8988T (cell line): ENCODE data around the gene GLI1.

Source experiments
- DNase-seq: peaks from one replicate; pipeline ENCODE4 v3.0.0; 2011

GLI1 gene

GRCh38 chr12:57461917-57462250, 2.3 kb downstream of the GLI1 start:
- no peak for DNase-seq

DNA sequence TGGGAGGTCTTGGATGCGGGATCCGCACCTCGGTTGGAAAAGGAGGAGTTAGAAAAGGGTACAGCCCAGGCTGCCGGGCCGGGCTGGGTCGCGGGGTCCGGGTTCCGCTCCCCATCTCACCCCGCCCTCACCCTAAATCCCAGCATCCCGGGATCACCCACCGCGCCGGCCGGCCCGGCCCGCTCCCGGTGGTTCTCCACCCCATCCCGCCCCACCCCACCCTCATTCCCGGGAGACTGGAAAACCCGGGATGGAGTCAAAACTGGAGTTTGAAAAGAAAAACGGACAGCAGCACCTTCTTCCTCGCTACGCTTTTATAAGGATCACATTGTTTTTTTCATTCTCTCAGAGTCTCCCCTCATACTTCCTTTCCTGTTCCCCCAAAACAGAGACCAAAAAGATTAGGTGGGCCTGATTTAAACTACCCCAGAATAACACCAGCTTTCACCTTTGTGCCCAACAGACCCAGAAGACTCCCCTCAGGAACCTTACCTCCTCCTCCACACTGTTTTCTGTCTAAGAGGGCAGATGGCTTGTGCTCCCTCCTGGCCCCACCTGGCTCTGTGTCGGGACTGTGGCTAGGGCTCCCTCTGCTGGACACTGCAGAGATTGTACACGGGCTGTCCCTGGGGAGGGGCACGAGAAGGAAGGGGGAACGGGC, 2.8 kb downstream of the GLI1 start:
- DNase-seq = peak; percentile 95

- no peak for DNase-seq
Observed at GRCh38 chr12:57462912-57463253, 3.3 kb downstream of the GLI1 start.

- no peak for DNase-seq
Observed at GRCh38 chr12:57464569-57464968, 5.0 kb downstream of the GLI1 start.

DNA sequence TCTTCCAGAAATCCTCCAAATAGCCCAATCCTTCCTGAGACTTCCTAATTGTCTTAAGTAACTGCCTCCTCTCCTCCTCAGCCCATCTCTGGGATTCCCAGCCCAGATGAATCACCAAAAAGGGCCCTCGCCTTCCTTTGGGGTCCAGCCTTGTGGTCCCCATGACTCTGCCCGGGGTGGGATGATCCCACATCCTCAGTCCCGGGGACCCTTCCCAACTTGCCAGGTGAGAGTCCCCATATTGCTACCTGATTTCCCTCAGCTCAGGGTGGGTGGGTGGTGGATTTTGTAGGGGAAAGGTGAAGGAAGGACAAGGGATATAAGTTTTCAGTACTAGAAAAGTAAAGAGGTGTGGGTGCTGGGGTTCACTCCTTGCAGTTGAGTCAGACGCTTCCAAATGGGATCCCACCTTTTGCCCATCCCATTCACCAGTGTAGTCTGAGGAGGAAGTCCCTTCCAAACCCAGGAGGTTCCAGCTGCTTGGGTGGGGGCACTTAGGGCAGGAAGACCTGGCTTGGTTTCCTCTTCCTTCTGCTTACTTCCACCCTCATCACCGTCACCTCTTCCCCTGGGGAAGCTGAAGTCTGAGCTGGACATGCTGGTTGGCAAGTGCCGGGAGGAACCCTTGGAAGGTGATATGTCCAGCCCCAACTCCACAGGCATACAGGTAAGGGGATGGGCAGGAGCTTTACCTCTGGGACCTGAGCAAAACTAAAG, 5.6 kb downstream of the GLI1 start:
- no peak for DNase-seq

DNA sequence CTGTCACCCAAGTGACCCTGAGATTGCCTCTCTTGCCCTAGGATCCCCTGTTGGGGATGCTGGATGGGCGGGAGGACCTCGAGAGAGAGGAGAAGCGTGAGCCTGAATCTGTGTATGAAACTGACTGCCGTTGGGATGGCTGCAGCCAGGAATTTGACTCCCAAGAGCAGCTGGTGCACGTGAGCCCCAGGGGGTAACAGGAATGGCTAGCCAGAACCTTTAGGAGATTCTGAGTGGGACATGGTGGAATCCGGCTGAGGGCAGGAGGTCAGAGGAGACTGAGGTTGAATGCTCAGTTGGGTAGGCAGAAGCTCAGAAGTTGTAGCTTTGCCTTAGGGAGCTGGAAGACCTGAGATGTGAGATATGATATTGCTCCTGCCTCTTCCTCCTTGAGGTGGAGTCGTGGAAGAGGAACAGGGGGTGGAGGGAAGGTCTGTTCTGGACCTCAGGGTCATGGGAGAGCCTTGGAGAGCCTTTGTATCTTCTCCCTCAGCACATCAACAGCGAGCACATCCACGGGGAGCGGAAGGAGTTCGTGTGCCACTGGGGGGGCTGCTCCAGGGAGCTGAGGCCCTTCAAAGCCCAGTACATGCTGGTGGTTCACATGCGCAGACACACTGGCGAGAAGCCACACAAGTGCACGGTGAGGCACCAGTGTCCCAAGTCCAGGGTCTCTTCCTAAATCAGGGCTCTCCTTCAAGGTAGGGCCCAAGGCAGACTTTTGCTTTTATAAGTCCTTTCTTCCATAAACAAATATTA, 6.3 kb downstream of the GLI1 start:
- DNase-seq = no peak

- no peak for DNase-seq
Observed at GRCh38 chr12:57467212-57467874, 7.8 kb downstream of the GLI1 start.

GRCh38 chr12:57467915-57468314, 8.3 kb downstream of the GLI1 start:
- DNase-seq = no peak

DNA sequence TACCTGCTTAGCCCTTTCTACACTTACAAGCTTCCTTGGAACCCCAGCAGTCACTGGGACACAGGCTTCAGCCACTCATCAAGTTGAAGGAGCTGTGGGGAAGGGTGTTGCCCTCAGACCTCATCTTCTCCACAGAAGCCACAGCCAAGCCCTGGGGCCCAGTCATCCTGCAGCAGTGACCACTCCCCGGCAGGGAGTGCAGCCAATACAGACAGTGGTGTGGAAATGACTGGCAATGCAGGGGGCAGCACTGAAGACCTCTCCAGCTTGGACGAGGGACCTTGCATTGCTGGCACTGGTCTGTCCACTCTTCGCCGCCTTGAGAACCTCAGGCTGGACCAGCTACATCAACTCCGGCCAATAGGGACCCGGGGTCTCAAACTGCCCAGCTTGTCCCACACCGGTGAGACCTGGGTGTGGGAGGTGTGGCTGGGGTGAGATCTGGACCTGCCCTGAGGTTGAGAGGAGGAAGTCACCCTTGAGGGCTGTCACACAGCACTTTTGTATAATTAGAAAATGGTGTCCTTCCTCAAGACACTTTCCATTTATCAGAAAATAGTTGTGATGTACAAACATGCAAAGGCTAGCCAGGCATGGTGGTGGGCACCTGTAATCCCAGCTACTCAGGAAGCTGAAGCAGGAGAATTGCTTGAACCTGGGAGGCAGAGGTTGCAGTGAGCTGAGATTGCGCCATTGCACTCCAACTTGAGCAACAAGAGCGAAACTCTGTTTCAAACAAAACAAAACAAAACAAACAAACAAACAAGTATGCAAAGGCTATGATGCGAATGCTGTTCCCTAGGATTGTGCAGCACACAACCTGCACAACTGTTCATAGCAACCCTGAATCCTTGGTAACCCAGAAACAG, 9.9 kb downstream of the GLI1 start:
- DNase-seq = no peak

DNA sequence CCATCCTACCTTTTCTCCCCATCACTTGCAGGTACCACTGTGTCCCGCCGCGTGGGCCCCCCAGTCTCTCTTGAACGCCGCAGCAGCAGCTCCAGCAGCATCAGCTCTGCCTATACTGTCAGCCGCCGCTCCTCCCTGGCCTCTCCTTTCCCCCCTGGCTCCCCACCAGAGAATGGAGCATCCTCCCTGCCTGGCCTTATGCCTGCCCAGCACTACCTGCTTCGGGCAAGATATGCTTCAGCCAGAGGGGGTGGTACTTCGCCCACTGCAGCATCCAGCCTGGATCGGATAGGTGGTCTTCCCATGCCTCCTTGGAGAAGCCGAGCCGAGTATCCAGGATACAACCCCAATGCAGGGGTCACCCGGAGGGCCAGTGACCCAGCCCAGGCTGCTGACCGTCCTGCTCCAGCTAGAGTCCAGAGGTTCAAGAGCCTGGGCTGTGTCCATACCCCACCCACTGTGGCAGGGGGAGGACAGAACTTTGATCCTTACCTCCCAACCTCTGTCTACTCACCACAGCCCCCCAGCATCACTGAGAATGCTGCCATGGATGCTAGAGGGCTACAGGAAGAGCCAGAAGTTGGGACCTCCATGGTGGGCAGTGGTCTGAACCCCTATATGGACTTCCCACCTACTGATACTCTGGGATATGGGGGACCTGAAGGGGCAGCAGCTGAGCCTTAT, 10.8 kb downstream of the GLI1 start:
- DNase-seq = no peak

- DNase-seq = no peak
Observed at GRCh38 chr12:57470970-57471656, 11.5 kb downstream of the GLI1 start.

- no peak for DNase-seq
Observed at GRCh38 chr12:57471661-57472060, 12.1 kb downstream of the GLI1 start.

GRCh38 chr12:57472391-57472790, 12.8 kb downstream of the GLI1 start:
- no peak for DNase-seq

DNA sequence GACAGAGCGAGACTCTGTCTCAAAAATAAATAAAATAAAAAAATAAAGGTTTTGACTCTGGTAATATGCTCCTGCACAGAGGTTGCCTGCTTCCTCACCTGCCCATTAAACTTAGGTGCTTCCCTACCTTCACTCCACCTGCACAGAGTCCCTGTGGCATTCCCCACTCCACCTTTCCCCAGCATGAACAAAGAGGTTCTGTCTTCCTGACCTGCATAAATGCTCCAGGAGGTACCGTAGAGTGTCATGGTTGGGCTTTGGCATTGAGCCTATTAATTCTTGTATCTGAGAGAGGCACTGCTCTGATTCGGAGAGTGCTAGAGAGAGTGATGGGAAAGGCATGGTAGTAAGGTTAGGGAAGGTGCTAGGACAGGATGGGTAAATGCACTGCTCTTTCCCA, 13.8 kb downstream of the GLI1 start:
- no peak for DNase-seq

- no peak for DNase-seq
Observed at GRCh38 chr12:57473886-57474285, 14.3 kb downstream of the GLI1 start.

- DNase-seq = no peak
Observed at GRCh38 chr12:57474430-57474829, 14.8 kb downstream of the GLI1 start.

DNA sequence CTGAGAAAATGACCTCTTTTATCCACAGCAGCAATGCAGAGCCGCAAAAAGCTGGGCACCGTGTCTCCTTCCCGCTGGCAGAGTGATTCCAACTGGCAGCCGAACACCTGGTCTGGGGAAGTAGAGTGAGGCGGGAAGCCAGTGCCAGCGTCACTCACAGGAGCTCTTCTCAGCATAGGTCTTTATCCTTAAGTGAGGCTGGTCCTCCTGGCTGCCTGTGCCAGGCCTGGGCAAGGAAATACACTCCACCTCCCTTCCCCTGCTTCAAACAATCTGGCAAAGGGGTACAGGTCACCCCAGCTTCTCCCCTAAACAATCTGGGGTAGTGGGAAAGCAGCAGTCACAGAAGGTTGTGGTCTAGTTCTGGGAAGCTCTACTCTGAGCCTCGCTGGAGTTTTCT, 15.3 kb downstream of the GLI1 start:
- DNase-seq = no peak

GRCh38 chr12:57475271-57476161, 15.9 kb downstream of the GLI1 start:
- DNase-seq = no peak

DNA sequence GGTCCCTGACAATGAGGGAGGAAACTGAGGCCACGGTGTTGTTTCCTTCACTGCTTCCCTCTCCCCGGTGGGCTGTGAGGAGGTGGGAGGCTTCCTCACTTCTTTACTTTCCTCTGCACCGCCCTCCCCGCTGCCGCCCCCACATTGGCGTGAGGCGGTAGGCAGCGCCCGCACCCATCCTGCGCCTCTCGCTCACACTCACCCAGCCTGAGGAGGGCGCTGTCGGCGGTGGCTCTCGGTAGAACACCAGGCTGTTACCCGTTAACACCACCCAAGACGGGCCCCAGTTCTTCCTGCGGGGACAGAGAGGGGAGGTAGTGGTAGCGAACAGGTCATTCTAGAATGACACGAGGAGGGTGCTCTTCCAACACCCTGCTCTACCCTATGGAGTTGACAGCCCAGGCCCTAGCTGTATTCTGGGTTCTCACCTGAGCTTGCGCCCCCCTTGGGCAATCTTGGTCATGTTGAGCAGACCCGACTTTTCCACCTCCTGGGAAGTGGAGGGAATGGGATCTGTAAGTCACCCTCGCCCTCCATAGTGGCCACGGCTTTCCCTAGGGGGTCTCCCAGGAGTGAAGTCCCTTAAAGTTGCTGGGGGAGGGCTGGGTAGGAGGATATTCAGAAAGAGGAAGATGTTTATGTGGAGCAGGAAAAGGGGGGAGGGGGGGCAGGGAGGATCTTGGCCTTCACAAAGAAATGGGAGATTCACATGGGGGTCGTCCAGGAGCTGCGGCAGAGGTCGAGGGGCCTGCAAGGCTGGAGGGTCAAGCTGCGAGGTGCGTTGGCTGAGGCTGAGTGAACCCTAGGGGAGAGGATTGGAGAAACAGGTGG, 16.8 kb downstream of the GLI1 start:
- no peak for DNase-seq
